ENCODE measurements around the gene ART5. TPM values are rescaled to one million over a fixed set of nuclear protein-coding genes. Genes with fewer than 3 reads are reported as not detected.

ART5 gene
- total RNA-seq, 6 donors from 2014 or later = 0.49 to 3.6 (median 1.3) TPM; not detected in 2

DNA sequence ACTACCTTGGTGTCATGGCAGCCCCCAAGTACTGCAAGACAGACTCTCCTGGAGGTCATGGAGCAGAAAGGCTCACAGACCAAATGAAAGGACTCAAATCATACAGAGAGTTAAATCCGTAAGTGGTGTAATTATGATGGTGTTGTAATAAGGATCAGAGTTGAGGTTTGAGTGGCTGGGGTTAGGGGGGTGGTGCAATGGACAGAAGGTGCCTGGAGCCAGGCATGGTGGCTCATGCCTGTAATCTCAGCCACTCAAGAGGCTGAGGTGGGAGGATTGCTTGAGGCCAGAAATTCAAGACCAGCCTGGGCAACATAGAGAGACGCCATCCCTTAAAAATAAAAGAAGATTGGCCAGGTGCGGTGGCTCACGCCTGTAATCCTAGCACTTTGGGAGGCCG lies 18.7 kb downstream of the ART5 start:
- H3K27ac ChIP-seq = no peak overlapping the region
- TF ChIP-seq POLR2AphosphoS5 (IDR thresholded peaks at IDR 0.05) = no peak
- TF ChIP-seq, protein P1, sequence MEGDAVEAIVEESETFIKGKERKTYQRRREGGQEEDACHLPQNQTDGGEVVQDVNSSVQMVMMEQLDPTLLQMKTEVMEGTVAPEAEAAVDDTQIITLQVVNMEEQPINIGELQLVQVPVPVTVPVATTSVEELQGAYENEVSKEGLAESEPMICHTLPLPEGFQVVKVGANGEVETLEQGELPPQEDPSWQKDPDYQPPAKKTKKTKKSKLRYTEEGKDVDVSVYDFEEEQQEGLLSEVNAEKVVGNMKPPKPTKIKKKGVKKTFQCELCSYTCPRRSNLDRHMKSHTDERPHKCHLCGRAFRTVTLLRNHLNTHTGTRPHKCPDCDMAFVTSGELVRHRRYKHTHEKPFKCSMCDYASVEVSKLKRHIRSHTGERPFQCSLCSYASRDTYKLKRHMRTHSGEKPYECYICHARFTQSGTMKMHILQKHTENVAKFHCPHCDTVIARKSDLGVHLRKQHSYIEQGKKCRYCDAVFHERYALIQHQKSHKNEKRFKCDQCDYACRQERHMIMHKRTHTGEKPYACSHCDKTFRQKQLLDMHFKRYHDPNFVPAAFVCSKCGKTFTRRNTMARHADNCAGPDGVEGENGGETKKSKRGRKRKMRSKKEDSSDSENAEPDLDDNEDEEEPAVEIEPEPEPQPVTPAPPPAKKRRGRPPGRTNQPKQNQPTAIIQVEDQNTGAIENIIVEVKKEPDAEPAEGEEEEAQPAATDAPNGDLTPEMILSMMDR (IDR thresholded peaks at IDR 0.05) = no peak
- TF ChIP-seq POLR2A (IDR thresholded peaks at IDR 0.05) = no peak
- TF ChIP-seq EP300 (IDR thresholded peaks at IDR 0.05) = no peak
- H3K27me3 ChIP-seq = no peaks in the 10 kb centered on the region
- no peaks in the 10 kb centered on the region for H3K4me1 ChIP-seq
- DNase-seq (peak in 1 of 2 donors; percentile 53), ATAC-seq (ENCODE audit: low FRiP score in 2 of 2) (no peak)
- no peaks in the 10 kb centered on the region for H3K9me3 ChIP-seq
- WGBS, 2 donors = 83 to 87% methylated on average over 5 of the region's 5 CpGs
- H3K36me3 ChIP-seq = no peaks in the 10 kb centered on the region
- H3K4me3 ChIP-seq = no peak overlapping the region

DNA sequence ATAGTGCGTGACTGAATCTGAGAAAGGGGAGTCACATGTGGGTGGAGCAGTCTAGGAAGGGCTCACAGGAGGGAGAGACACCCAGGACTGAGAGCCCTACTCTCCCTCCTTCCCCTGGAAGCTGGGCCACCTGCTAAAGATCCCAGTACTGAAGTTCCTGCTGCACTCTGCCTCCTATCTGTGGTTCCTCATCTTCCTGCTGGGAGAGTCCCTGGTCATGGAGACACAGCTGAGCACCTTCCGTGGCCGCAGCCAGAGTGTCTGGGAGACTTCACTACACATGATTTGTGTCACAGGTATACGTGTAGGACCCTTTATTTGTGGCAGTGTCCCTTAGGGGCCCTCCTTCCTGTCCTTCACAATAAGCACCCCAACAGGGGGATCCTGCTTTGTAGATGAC lies 19.3 kb downstream of the ART5 start:
- Histone ChIP-seq H3K4me3 (no peak overlapping the region), H3K36me3 (no peaks in the 10 kb centered on the region), H3K9me3 (no peaks in the 10 kb centered on the region), H3K27ac (no peak overlapping the region), H3K27me3 (no peaks in the 10 kb centered on the region), H3K4me1 (no peaks in the 10 kb centered on the region)
- WGBS, 2 donors = 71 to 95% methylated on average over 1 to 4 of the region's 4 CpGs
- TF ChIP-seq POLR2AphosphoS5 (IDR thresholded peaks at IDR 0.05) = no peak
- no peak for TF ChIP-seq POLR2A (IDR thresholded peaks at IDR 0.05)
- TF ChIP-seq EP300 (IDR thresholded peaks at IDR 0.05) = no peak
- TF ChIP-seq, protein P1 (IDR thresholded peaks at IDR 0.05) = no peak
- ATAC-seq (ENCODE audit: low FRiP score in 2 of 2) = no peak
- DNase-seq = no peak

DNA sequence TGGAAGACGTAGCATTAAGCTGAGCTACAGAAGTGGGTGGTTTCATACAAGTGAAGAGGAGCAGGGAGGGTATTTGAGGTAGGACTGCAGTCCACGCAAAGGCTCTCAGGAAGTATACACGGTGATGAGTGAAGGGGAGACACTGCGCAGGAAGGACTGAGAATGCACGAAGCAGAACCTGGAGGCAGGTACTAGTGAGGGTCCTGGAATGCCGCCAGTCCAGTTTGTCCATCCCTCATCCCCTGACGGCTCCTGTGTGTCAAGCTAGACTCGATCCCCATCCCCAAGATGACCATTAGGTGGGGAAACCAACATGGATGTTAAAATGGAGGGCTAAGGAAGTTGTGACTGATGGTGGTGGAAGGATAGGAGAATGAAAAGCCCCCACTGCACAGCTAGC lies 23.8 kb downstream of the ART5 start:
- 82 to 83% methylated on average over 8 of the region's 8 CpGs for WGBS, 2 donors
- Histone ChIP-seq H3K4me1 (peaks cover 5 to 15% (median 11%) of the 10 kb centered on the region in 4 donors), H3K4me3 (no peak overlapping the region), H3K27me3 (no peaks in the 10 kb centered on the region), H3K27ac (no peak overlapping the region), H3K9me3 (no peaks in the 10 kb centered on the region), H3K36me3 (no peaks in the 10 kb centered on the region)
- TF ChIP-seq EP300 (IDR thresholded peaks at IDR 0.05) (no peak), POLR2A (IDR thresholded peaks at IDR 0.05) (no peak), POLR2AphosphoS5 (IDR thresholded peaks at IDR 0.05) (no peak)
- TF ChIP-seq, protein P1 (IDR thresholded peaks at IDR 0.05) = no peak
- DNase-seq (peak in 1 of 2 donors; percentile 7), ATAC-seq (ENCODE audit: low FRiP score in 2 of 2) (no peak)

DNA sequence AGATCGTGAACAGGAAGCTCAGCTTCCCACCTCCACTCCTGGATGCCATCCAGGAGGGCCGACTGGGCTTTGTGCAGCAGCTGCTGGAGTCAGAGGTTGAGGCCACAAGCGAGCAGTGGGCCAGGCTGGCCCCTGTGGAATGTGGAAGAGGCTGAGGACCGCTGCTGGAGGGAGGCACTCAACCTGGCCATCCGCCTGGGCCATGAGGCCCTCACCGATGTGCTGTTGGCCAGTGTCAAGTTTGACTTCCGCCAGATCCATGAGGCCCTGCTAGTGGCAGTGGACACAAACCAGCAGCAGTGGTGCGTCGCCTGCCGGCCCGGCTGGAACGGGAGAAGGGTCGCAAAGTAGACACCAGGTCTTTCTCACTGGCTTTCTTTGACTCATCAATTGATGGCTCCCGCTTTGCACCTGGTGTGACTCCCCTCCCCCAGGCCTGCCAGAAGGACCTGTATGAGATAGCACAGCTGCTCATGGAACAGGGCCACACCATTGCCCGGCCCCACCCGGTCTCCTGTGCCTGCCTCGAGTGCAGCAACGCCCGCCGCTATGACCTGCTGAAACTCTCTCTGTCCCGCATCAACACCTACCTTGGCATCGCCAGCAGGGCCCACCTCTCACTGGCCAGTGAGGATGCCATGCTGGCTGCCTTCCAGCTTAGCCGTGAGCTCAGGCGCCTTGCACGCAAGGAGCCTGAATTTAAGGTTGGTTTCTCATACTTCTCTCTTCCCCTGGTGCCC lies 24.9 kb downstream of the ART5 start:
- 80 to 81% methylated on average over 14 to 25 of the region's 25 CpGs for WGBS, 2 donors
- TF ChIP-seq, protein P1 (IDR thresholded peaks at IDR 0.05) = no peak
- TF ChIP-seq EP300 (IDR thresholded peaks at IDR 0.05) = no peak
- no peak for TF ChIP-seq POLR2A (IDR thresholded peaks at IDR 0.05)
- no peak for TF ChIP-seq POLR2AphosphoS5 (IDR thresholded peaks at IDR 0.05)
- H3K4me1 ChIP-seq = peaks cover 5 to 15% (median 11%) of the 10 kb centered on the region in 4 donors
- no peaks in the 10 kb centered on the region for H3K27me3 ChIP-seq
- H3K27ac ChIP-seq = no peak overlapping the region
- ATAC-seq (ENCODE audit: low FRiP score in 2 of 2) = no peak
- no peak overlapping the region for H3K4me3 ChIP-seq
- H3K36me3 ChIP-seq = no peaks in the 10 kb centered on the region
- peak in 1 of 2 donors; percentile 79 for DNase-seq
- no peaks in the 10 kb centered on the region for H3K9me3 ChIP-seq

DNA sequence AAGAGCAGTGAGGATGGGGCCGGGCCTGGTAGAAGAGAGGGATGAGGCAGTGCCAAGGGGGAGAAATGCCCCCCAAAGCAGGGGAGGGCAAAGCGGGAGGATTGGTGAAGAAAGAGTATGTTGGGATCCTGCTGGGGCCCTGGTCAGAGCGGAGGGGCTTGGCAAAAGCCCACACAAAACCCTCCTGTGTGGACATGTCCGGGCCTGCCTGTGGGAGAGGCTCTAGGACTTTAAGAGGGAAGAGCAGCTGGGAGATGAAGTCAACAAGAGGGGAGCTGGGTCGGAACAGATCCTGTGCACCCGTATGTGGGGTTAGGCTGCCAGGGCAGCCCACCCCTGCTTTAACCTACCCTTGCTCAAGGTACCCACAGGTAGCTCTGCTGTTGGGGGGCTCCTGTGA lies 25.8 kb downstream of the ART5 start:
- no peak overlapping the region for H3K27ac ChIP-seq
- ATAC-seq (ENCODE audit: low FRiP score in 2 of 2) = no peak
- DNase-seq = no peak

More for the DNA sequence above, 25.8 kb downstream of the ART5 start:
- Histone ChIP-seq H3K4me1 (peaks cover 5 to 15% (median 11%) of the 10 kb centered on the region in 4 donors), H3K9me3 (no peaks in the 10 kb centered on the region), H3K27me3 (no peaks in the 10 kb centered on the region), H3K4me3 (no peak overlapping the region), H3K36me3 (no peaks in the 10 kb centered on the region)
- TF ChIP-seq POLR2AphosphoS5 (IDR thresholded peaks at IDR 0.05) (no peak), EP300 (IDR thresholded peaks at IDR 0.05) (no peak), POLR2A (IDR thresholded peaks at IDR 0.05) (no peak)
- TF ChIP-seq, protein P1 (IDR thresholded peaks at IDR 0.05) = no peak
- 83 to 89% methylated on average over 6 of the region's 6 CpGs for WGBS, 2 donors

All from upper lobe of left lung (tissue), 6 donors.